CD14-positive monocyte (primary cell): ENCODE measurements around the gene GAR1. TPM values are rescaled to one million over a fixed set of nuclear protein-coding genes. Genes with fewer than 3 reads are reported as not detected.

Source experiments
- DNase-seq, 3 donors: peaks; one replicate each; pipeline ENCODE4 v3.0.0-alpha.2; 2011 to 2022
- H2AFZ ChIP-seq: 2 replicates; pipeline ENCODE4 v1.6.0; 2012; ENCODE audit warnings: mild to moderate bottlenecking, low read depth, low read length, inconsistent platforms; ENCODE audit not compliant: insufficient read depth, poor library complexity, severe bottlenecking
- H3K27ac ChIP-seq, 2 donors: 1 replicate in 1 of 2; 2 replicates in 1 of 2; pipeline ENCODE4 v1.5.1; 2012 to 2013; ENCODE audit warnings: low read length in 2 of 2, control low read depth in 1 of 2, inconsistent platforms in 1 of 2, low read depth in 1 of 2, mild to moderate bottlenecking in 1 of 2
- H3K27me3 ChIP-seq, 2 donors: one replicate each; pipeline versions ENCODE4 v1.6.0 to v1.6.1; 2011 to 2013; ENCODE audit warnings: low read length in 2 of 2; ENCODE audit not compliant: control insufficient read depth in 2 of 2, insufficient read depth in 2 of 2
- H3K36me3 ChIP-seq, 2 donors: replicated peaks in 1 of 2; 1 replicate in 1 of 2; 2 replicates in 1 of 2; pipeline versions ENCODE4 v1.5.1 to v1.6.1; 2012 to 2013; ENCODE audit warnings: low read length in 2 of 2, control low read depth in 1 of 2, inconsistent platforms in 1 of 2, mild to moderate bottlenecking in 1 of 2; ENCODE audit not compliant: insufficient read depth in 2 of 2, control insufficient read depth in 1 of 2
- H3K4me1 ChIP-seq, 2 donors: 1 replicate in 1 of 2; 2 replicates in 1 of 2; pipeline versions ENCODE4 v1.5.1 to v1.6.1; 2012 to 2013; ENCODE audit warnings: low read length in 2 of 2, control low read depth in 1 of 2, inconsistent platforms in 1 of 2, mild to moderate bottlenecking in 1 of 2, moderate library complexity in 1 of 2; ENCODE audit not compliant: insufficient read depth in 2 of 2, control insufficient read depth in 1 of 2
- H3K4me2 ChIP-seq: replicated peaks from 2 replicates; pipeline ENCODE3; 2012; ENCODE audit warnings: low read length, moderate library complexity, mild to moderate bottlenecking; ENCODE audit not compliant: poor library complexity, severe bottlenecking; ENCODE audit errors: extremely low read depth
- H3K4me3 ChIP-seq, 3 experiments: fragments of 200-600 bp in 1 of 3; sonication (generic) in 1 of 3; replicated peaks in 1 of 3; 1 replicate in 2 of 3; 2 replicates in 1 of 3; pipeline ENCODE4 v1.5.1; 2011 to 2013; ENCODE audit warnings: low read length in 3 of 3, mild to moderate bottlenecking in 3 of 3, control low read depth in 2 of 3, low read depth in 2 of 3, inconsistent platforms in 1 of 3, moderate library complexity in 1 of 3
- H3K79me2 ChIP-seq: 2 replicates; pipeline ENCODE4 v1.6.0; 2012; ENCODE audit warnings: mild to moderate bottlenecking, control low read depth, inconsistent platforms, low read length, moderate library complexity; ENCODE audit not compliant: insufficient read depth
- H3K9ac ChIP-seq: 2 replicates; pipeline ENCODE4 v1.6.0; 2017; ENCODE audit warnings: low read length, mild to moderate bottlenecking; ENCODE audit not compliant: insufficient read depth, poor library complexity, severe bottlenecking
- H3K9me3 ChIP-seq, 2 donors: replicated peaks in 1 of 2; 1 replicate in 1 of 2; 2 replicates in 1 of 2; pipeline versions ENCODE4 v1.5.1 to v1.6.1; 2012 to 2013; ENCODE audit warnings: low read length in 2 of 2, control low read depth in 1 of 2; ENCODE audit not compliant: control insufficient read depth in 1 of 2, insufficient read depth in 1 of 2
- H4K20me1 ChIP-seq: 2 replicates; pipeline ENCODE4 v1.6.0; 2012; ENCODE audit warnings: mild to moderate bottlenecking, low read length, control low read depth, moderate library complexity; ENCODE audit not compliant: insufficient read depth
- H3K27ac Mint-ChIP-seq, 7 donors: one replicate each; pipeline ENCODE4 v1.8.0; 2020; ENCODE audit warnings: mild to moderate bottlenecking in 7 of 7, mixed read lengths in 7 of 7, moderate library complexity in 6 of 7, inconsistent platforms in 2 of 7
- H3K27me3 Mint-ChIP-seq, 3 donors: one replicate each; pipeline ENCODE4 v1.8.0; 2021 to 2022; ENCODE audit warnings: low read depth in 3 of 3, mild to moderate bottlenecking in 3 of 3, mixed read lengths in 3 of 3, moderate library complexity in 3 of 3, inconsistent platforms in 1 of 3
- H3K36me3 Mint-ChIP-seq, 2 donors: one replicate each; pipeline ENCODE4 v1.8.0; 2020; ENCODE audit warnings: mixed read lengths in 2 of 2, inconsistent platforms in 1 of 2, mild to moderate bottlenecking in 1 of 2
- H3K4me1 Mint-ChIP-seq: one replicate; pipeline ENCODE4 v1.8.0; 2020; ENCODE audit warnings: mild to moderate bottlenecking, mixed read lengths
- H3K4me3 Mint-ChIP-seq, 2 donors: one replicate each; pipeline ENCODE4 v1.8.0; 2020; ENCODE audit warnings: mild to moderate bottlenecking in 2 of 2, mixed read lengths in 2 of 2, moderate library complexity in 1 of 2
- H3K9me3 Mint-ChIP-seq, 7 donors: one replicate each; pipeline ENCODE4 v1.8.0; 2020 to 2022; ENCODE audit warnings: mixed read lengths in 7 of 7, mild to moderate bottlenecking in 6 of 7, moderate library complexity in 6 of 7, inconsistent platforms in 2 of 7
- WGBS: methylation state at CpG from one replicate; pipeline ENCODE4 v1.1.5; 2013; ENCODE audit warnings: missing lambda C conversion rate; ENCODE audit not compliant: insufficient coverage; 5-methylcytosine and 5-hydroxymethylcytosine counted together
- intact Hi-C, 2 donors: fragments of 100-400 bp; cut with micrococcal nuclease; formaldehyde crosslinking; loops; one replicate each; pipeline versions ENCODE4 v1.15.0 to v1.15.1; 2023
- polyA plus RNA-seq, 3 donors: library from polyadenylated mRNA; depleted of rRNA in 1 of 3; unstranded in 2 of 3; stranded (reverse) in 1 of 3; fragments of 300-500 nt in 2 of 3; fragments of >200 nt in 1 of 3; fragmentation: Illumina TruSeq in 2 of 3; gene quantifications; 1 replicate in 2 of 3; 2 replicates in 1 of 3; pipeline ENCODE4 v1.2.3, GENCODE V29; 2012 to 2021
- TF ChIP-seq, protein P1 (sequence below): fragments of 200-600 bp; IDR thresholded peaks from one replicate; pipeline ENCODE4 v1.8.0; 2022; ENCODE audit warnings: antibody characterized with exemption, mild to moderate bottlenecking

GAR1 gene
- polyA plus RNA-seq, 3 donors, result 4.3 to 8.7 (median 4.7) TPM

DNA sequence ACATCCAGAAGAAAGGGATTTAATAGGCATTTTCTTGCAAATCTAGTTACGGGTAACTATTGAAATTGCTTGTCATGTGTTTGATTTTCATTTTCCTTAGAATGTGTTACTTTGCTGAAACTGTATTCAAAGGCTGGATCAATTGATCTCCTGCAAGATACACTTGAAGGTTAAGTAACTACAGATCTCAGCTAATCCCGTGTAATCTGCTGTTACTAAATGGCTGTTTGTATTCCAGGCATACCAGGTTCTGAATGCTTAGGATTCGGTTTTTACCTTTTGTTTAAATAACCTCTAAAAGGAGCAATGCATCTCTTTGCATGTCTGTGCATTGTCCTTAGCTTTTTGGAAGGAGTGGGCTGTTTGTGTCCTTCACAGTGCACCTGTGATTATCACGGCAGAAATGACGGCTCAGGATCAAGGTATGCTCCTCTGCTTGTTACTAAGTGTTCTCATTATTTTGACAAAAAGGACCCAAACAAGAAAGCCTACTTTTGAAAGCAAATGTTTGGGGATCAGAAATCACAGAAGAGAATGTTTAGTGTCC lies 32.4 kb downstream of the GAR1 start, which contains the start of gene LRIT3:
LRIT3 (plus strand) TSS at position 212 of the 547 bp plus-strand sequence; CDS start at position 307, 95 bp downstream.
- H3K36me3 ChIP-seq, result no peaks in the 10 kb centered on the region
- peaks cover 0 to 2% (median 0%) of the 10 kb centered on the region in 7 donors for H3K9me3 Mint-ChIP-seq
- WGBS, result 95% methylated on average over 4 of the region's 5 CpGs
- H3K79me2 ChIP-seq, result no peaks in the 10 kb centered on the region
- no peaks in the 10 kb centered on the region for H3K9me3 ChIP-seq
- DNase-seq, result no peak
- no peak within 1 kb of the TSS for H2AFZ ChIP-seq
- H3K27ac ChIP-seq, result no peak within 1 kb of the TSS
- H3K4me3 Mint-ChIP-seq, result no peak within 1 kb of the TSS
- peaks cover 0 to 8% (median 1%) of the 10 kb centered on the region in 3 donors for H3K27me3 Mint-ChIP-seq
- no peak within 1 kb of the TSS for H3K9ac ChIP-seq
- intact Hi-C loops, result no loop called here
- no peaks in the 10 kb centered on the region for H4K20me1 ChIP-seq
- TF ChIP-seq, protein P1, sequence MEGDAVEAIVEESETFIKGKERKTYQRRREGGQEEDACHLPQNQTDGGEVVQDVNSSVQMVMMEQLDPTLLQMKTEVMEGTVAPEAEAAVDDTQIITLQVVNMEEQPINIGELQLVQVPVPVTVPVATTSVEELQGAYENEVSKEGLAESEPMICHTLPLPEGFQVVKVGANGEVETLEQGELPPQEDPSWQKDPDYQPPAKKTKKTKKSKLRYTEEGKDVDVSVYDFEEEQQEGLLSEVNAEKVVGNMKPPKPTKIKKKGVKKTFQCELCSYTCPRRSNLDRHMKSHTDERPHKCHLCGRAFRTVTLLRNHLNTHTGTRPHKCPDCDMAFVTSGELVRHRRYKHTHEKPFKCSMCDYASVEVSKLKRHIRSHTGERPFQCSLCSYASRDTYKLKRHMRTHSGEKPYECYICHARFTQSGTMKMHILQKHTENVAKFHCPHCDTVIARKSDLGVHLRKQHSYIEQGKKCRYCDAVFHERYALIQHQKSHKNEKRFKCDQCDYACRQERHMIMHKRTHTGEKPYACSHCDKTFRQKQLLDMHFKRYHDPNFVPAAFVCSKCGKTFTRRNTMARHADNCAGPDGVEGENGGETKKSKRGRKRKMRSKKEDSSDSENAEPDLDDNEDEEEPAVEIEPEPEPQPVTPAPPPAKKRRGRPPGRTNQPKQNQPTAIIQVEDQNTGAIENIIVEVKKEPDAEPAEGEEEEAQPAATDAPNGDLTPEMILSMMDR, result no peak
- no peaks in the 10 kb centered on the region for H3K4me1 Mint-ChIP-seq
- H3K36me3 Mint-ChIP-seq, result no peaks in the 10 kb centered on the region
- no peaks in the 10 kb centered on the region for H3K27me3 ChIP-seq
- H3K4me2 ChIP-seq, result no peak within 1 kb of the TSS
- no peak within 1 kb of the TSS for H3K4me3 ChIP-seq
- no peak within 1 kb of the TSS for H3K27ac Mint-ChIP-seq
- no peaks in the 10 kb centered on the region for H3K4me1 ChIP-seq

DNA sequence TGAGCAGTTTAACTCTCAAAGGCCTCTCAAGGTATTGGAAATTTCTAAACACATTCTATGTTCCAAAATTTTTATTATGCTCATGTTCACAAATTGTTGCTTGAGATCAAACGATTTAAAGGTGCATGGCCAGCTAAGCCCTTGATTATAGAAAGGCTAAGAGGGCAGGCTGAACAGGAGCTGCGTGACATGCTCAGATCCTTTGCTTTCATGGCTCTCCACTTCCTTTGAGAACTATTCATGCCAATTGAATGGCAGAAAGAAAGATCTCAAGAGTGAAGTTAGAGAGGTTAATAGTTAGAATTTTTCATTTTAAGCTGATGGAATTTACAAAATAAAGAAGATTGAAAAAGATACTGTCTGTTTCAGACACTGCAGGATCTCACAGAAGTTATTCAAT lies 32.9 kb downstream of the GAR1 start:
- no peaks in the 10 kb centered on the region for H4K20me1 ChIP-seq
- H3K27me3 Mint-ChIP-seq, result peaks cover 0 to 8% (median 1%) of the 10 kb centered on the region in 3 donors
- no peak overlapping the region for H3K9ac ChIP-seq
- no peaks in the 10 kb centered on the region for H3K36me3 Mint-ChIP-seq
- H3K27ac ChIP-seq, result no peak overlapping the region
- no peak for DNase-seq
- WGBS, result no CpG with 5 or more reads among the region's 2 CpGs
- no peak overlapping the region for H2AFZ ChIP-seq
- H3K4me1 Mint-ChIP-seq, result peaks cover 5% of the 10 kb centered on the region
- no peak overlapping the region for H3K4me3 ChIP-seq
- no peaks in the 10 kb centered on the region for H3K79me2 ChIP-seq
- H3K27me3 ChIP-seq, result no peaks in the 10 kb centered on the region
- H3K4me2 ChIP-seq, result no peak overlapping the region
- H3K27ac Mint-ChIP-seq, result no peak overlapping the region
- no peaks in the 10 kb centered on the region for H3K9me3 ChIP-seq
- peaks cover 0 to 2% (median 0%) of the 10 kb centered on the region in 7 donors for H3K9me3 Mint-ChIP-seq
- TF ChIP-seq, protein P1, result no peak
- H3K4me1 ChIP-seq, result no peaks in the 10 kb centered on the region
- no peak overlapping the region for H3K4me3 Mint-ChIP-seq
- H3K36me3 ChIP-seq, result no peaks in the 10 kb centered on the region
- intact Hi-C loops, result no loop called here
